Astrocyte (in vitro differentiated cells and primary cell): Measurements from ENCODE around the gene DCC. TPM values are rescaled to one million over a fixed set of nuclear protein-coding genes. Genes with fewer than 3 reads are reported as not detected.

Experiments used
- DNase-seq: peaks from one replicate; pipeline ENCODE4 v3.0.0-alpha.2; 2010; ENCODE audit warnings: low read depth
- FAIRE-seq: peaks from 2 replicates; lab custom pipeline; 2011; peaks lifted over from hg19 to GRCh38; lab: Jason Lieb, UNC
- H2AFZ ChIP-seq: 2 replicates; pipeline ENCODE4 v1.6.0; 2012; ENCODE audit warnings: low read depth, low read length, inconsistent platforms
- H3K27ac ChIP-seq: 2 replicates; pipeline ENCODE4 v1.5.1; 2011; ENCODE audit warnings: low read depth, low read length, inconsistent platforms
- H3K27me3 ChIP-seq: 2 replicates; pipeline ENCODE4 v1.6.0; 2011; ENCODE audit warnings: low read length, inconsistent platforms; ENCODE audit not compliant: insufficient read depth
- H3K36me3 ChIP-seq: 2 replicates; pipeline ENCODE4 v1.5.1; 2011; ENCODE audit warnings: low read length, inconsistent platforms; ENCODE audit not compliant: insufficient read depth
- H3K4me1 ChIP-seq: 2 replicates; pipeline ENCODE4 v1.5.1; 2011; ENCODE audit warnings: low read length, inconsistent platforms; ENCODE audit not compliant: insufficient read depth
- H3K4me2 ChIP-seq: 2 replicates; pipeline ENCODE4 v1.6.0; 2012; ENCODE audit warnings: low read length, inconsistent platforms
- H3K4me3 ChIP-seq: 2 replicates; pipeline ENCODE4 v1.5.1; 2011; ENCODE audit warnings: low read depth, mild to moderate bottlenecking, low read length, inconsistent platforms; ENCODE audit not compliant: insufficient read depth
- H3K79me2 ChIP-seq: 2 replicates; pipeline ENCODE4 v1.6.0; 2012; ENCODE audit warnings: mild to moderate bottlenecking, low read length, inconsistent platforms; ENCODE audit not compliant: insufficient read depth
- H3K9ac ChIP-seq: 2 replicates; pipeline ENCODE4 v1.6.0; 2012; ENCODE audit warnings: mild to moderate bottlenecking, low read length, inconsistent platforms
- H3K9me3 ChIP-seq: 2 replicates; pipeline ENCODE4 v1.5.1; 2012; ENCODE audit warnings: low read depth, mild to moderate bottlenecking, low read length, inconsistent platforms; ENCODE audit not compliant: insufficient read depth
- H4K20me1 ChIP-seq: 2 replicates; pipeline ENCODE4 v1.6.0; 2012; ENCODE audit warnings: low read length, inconsistent platforms; ENCODE audit not compliant: insufficient read depth
- H3K27ac Mint-ChIP-seq: one replicate; pipeline ENCODE4 v1.8.0; 2021; ENCODE audit warnings: mild to moderate bottlenecking, mixed read lengths; ENCODE audit not compliant: unreplicated experiment
- H3K27me3 Mint-ChIP-seq: one replicate; pipeline ENCODE4 v1.8.0; 2021; ENCODE audit warnings: low read depth, mixed read lengths; ENCODE audit not compliant: unreplicated experiment
- H3K36me3 Mint-ChIP-seq: one replicate; pipeline ENCODE4 v1.8.0; 2021; ENCODE audit warnings: low read depth, mixed read lengths; ENCODE audit not compliant: unreplicated experiment
- H3K4me1 Mint-ChIP-seq: one replicate; pipeline ENCODE4 v1.8.0; 2021; ENCODE audit warnings: low read depth, mixed read lengths; ENCODE audit not compliant: unreplicated experiment
- H3K4me3 Mint-ChIP-seq: one replicate; pipeline ENCODE4 v1.8.0; 2021; ENCODE audit warnings: mild to moderate bottlenecking, moderate library complexity, mixed read lengths; ENCODE audit not compliant: unreplicated experiment
- H3K9me3 Mint-ChIP-seq: one replicate; pipeline ENCODE4 v1.8.0; 2021; ENCODE audit warnings: mild to moderate bottlenecking, mixed read lengths; ENCODE audit not compliant: unreplicated experiment
- CTCF ChIP-seq: IDR thresholded peaks from 2 replicates; pipeline ENCODE4 v1.5.1; 2011; ENCODE audit warnings: low read depth, mild to moderate bottlenecking, inconsistent platforms, low read length, moderate library complexity; ENCODE audit not compliant: insufficient read depth
- EZH2 ChIP-seq: IDR thresholded peaks from 2 replicates; pipeline ENCODE4 v1.6.1; 2012; ENCODE audit warnings: mild to moderate bottlenecking, low read length, inconsistent platforms; ENCODE audit not compliant: insufficient read depth
- total RNA-seq: library from RNA; stranded (reverse); gene quantifications from 2 replicates; pipeline ENCODE4 v1.2.1, GENCODE V29; 2021

Gene DCC
- total RNA-seq, 1 donor from 2014 or later, result 2.6 TPM

GRCh38 chr18:52995875-52996274 lies 655.9 kb downstream of the DCC start:
- Mint-ChIP-seq H3K27me3 (no peaks in the 10 kb centered on the region), H3K36me3 (no peaks in the 10 kb centered on the region), H3K4me1 (no peaks in the 10 kb centered on the region), H3K4me3 (no peak overlapping the region), H3K27ac (no peak overlapping the region), H3K9me3 (no peaks in the 10 kb centered on the region)
- Histone ChIP-seq H3K79me2 (no peaks in the 10 kb centered on the region), H4K20me1 (no peaks in the 10 kb centered on the region), H3K27me3 (no peaks in the 10 kb centered on the region), H3K4me3 (no peak overlapping the region), H3K27ac (no peak overlapping the region), H3K36me3 (no peaks in the 10 kb centered on the region), H3K9me3 (no peaks in the 10 kb centered on the region), H2AFZ (no peak overlapping the region), H3K4me1 (no peaks in the 10 kb centered on the region), H3K9ac (no peak overlapping the region), H3K4me2 (no peak overlapping the region)
- TF ChIP-seq EZH2 (no peak), CTCF (no peak)
- DNase-seq (no peak), FAIRE-seq (no peak)

- H3K36me3 ChIP-seq, result no peaks in the 10 kb centered on the region
- Mint-ChIP-seq H3K27me3 (no peaks in the 10 kb centered on the region), H3K36me3 (no peaks in the 10 kb centered on the region), H3K4me1 (no peaks in the 10 kb centered on the region), H3K4me3 (no peak overlapping the region), H3K27ac (no peak overlapping the region), H3K9me3 (no peaks in the 10 kb centered on the region)
- no peak overlapping the region for H3K4me3 ChIP-seq
- TF ChIP-seq CTCF (no peak), EZH2 (no peak)
- no peaks in the 10 kb centered on the region for H4K20me1 ChIP-seq
- no peaks in the 10 kb centered on the region for H3K27me3 ChIP-seq
- no peaks in the 10 kb centered on the region for H3K79me2 ChIP-seq
- no peak overlapping the region for H3K4me2 ChIP-seq
- FAIRE-seq (no peak), DNase-seq (no peak)
- no peaks in the 10 kb centered on the region for H3K4me1 ChIP-seq
- H3K9me3 ChIP-seq, result no peaks in the 10 kb centered on the region
- H3K27ac ChIP-seq, result no peak overlapping the region
- no peak overlapping the region for H3K9ac ChIP-seq
- no peak overlapping the region for H2AFZ ChIP-seq
Observed at GRCh38 chr18:52999633-53000032, 659.6 kb downstream of the DCC start.

GRCh38 chr18:53004798-53005197 lies 664.8 kb downstream of the DCC start:
- no peak for DNase-seq
- Mint-ChIP-seq H3K27me3 (no peaks in the 10 kb centered on the region), H3K4me1 (no peaks in the 10 kb centered on the region), H3K27ac (no peak overlapping the region), H3K9me3 (no peaks in the 10 kb centered on the region), H3K4me3 (no peak overlapping the region), H3K36me3 (no peaks in the 10 kb centered on the region)
- no peaks in the 10 kb centered on the region for H3K27me3 ChIP-seq
- no peaks in the 10 kb centered on the region for H4K20me1 ChIP-seq
- TF ChIP-seq EZH2 (no peak), CTCF (no peak)
- H3K79me2 ChIP-seq, result no peaks in the 10 kb centered on the region
- H3K4me3 ChIP-seq, result no peak overlapping the region
- H3K9me3 ChIP-seq, result no peaks in the 10 kb centered on the region
- FAIRE-seq, result no peak
- H3K4me1 ChIP-seq, result no peaks in the 10 kb centered on the region
- no peaks in the 10 kb centered on the region for H3K36me3 ChIP-seq
- no peak overlapping the region for H3K4me2 ChIP-seq
- H2AFZ ChIP-seq, result no peak overlapping the region
- H3K27ac ChIP-seq, result no peak overlapping the region
- H3K9ac ChIP-seq, result no peak overlapping the region
